Measurements from ENCODE around the gene TMEM120A. TPM values are rescaled to one million over a fixed set of nuclear protein-coding genes. Genes with fewer than 3 reads are reported as not detected.

Gene TMEM120A
- total RNA-seq, 1 experiment from 2014 or later, result 40.8 TPM

- no peak for DNase-seq (ENCODE audit: low read depth, low spot score)
- in situ Hi-C loops (cut with HindIII; ENCODE audit: low pct_unique_long_range_greater_than_20kb, low sequenced_read_pairs), result no loop called here
These were observed 48.1 kb downstream of the TMEM120A start for GRCh38 chr7:75946207-75946855.

GRCh38 chr7:75945297-75946168, 48.9 kb downstream of the TMEM120A start:
- in situ Hi-C loops (cut with HindIII; ENCODE audit: low pct_unique_long_range_greater_than_20kb, low sequenced_read_pairs), result no loop called here
- no peak for DNase-seq (ENCODE audit: low read depth, low spot score)

GRCh38 chr7:75944507-75944906, 49.9 kb downstream of the TMEM120A start:
- DNase-seq (ENCODE audit: low read depth, low spot score), result no peak
- in situ Hi-C loops (cut with HindIII; ENCODE audit: low pct_unique_long_range_greater_than_20kb, low sequenced_read_pairs), result no loop called here

DNA sequence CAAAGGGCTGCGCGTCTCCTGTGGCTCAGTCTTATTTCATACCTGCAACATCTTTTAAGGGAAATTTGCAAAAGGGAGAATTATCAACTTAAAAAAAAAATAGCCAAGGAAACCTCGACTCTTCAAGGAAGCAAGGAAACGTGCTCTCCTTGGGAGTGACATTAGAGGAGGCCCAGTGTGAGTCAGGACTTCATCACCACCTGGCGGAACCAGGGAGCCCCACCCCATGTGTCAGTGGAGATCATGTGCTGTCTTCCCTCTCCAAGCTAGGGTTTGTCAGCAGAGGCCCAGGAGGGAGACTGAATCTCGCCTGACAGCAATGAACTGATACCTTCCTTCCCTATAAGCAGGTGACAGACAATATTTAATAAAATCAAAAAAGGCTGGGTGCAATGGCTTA, 50.5 kb downstream of the TMEM120A start:
- in situ Hi-C loops (cut with HindIII; ENCODE audit: low pct_unique_long_range_greater_than_20kb, low sequenced_read_pairs), result no loop called here
- no peak for DNase-seq (ENCODE audit: low read depth, low spot score)

- in situ Hi-C loops (cut with HindIII; ENCODE audit: low pct_unique_long_range_greater_than_20kb, low sequenced_read_pairs), result no loop called here
- no peak for DNase-seq (ENCODE audit: low read depth, low spot score)
These were observed 55.5 kb downstream of the TMEM120A start for GRCh38 chr7:75938921-75939320.

- DNase-seq (ENCODE audit: low read depth, low spot score), result peak; percentile 96
- in situ Hi-C loops (cut with HindIII; ENCODE audit: low pct_unique_long_range_greater_than_20kb, low sequenced_read_pairs), result no loop called here
These were observed 56.2 kb downstream of the TMEM120A start for GRCh38 chr7:75937958-75938786.

Small RNA genes lying within 50 kb of the gene (small RNA-seq; reads per million reads assigned to genes)
- 2.7 to 5.4 reads per million in 2 experiments for gene SNORA14A

Other genes starting within 250 kb of the TMEM120A start
- not detected in 2 replicates for gene CCL26, start 222.4 kb downstream of the TMEM120A start, total RNA-seq (2014; rRNA removed; shearing (Covaris generic))
- gene CCL24, start 180.8 kb downstream of the TMEM120A start, total RNA-seq (2014; rRNA removed; shearing (Covaris generic)), result not detected in 2 replicates
- 70.4 and 83.4 TPM in 2 replicates for gene RHBDD2, start 115.6 kb downstream of the TMEM120A start, total RNA-seq (2014; rRNA removed; shearing (Covaris generic))
- 136 and 150 TPM in 2 replicates for gene POR, start 79.4 kb downstream of the TMEM120A start, total RNA-seq (2014; rRNA removed; shearing (Covaris generic))
- 49.0 and 56.4 TPM in 2 replicates for gene STYXL1, start 53.4 kb upstream of the TMEM120A start, total RNA-seq (2014; rRNA removed; shearing (Covaris generic))
- 173 and 184 TPM in 2 replicates for gene MDH2, start 53.5 kb upstream of the TMEM120A start, total RNA-seq (2014; rRNA removed; shearing (Covaris generic))
- 13.1 and 16.4 TPM in 2 replicates for gene SRRM3, start 207.3 kb upstream of the TMEM120A start, total RNA-seq (2014; rRNA removed; shearing (Covaris generic))